Measurements from ENCODE around the gene SH3BP2.

The SH3BP2 gene

GRCh38 chr4:2790583-2791517 lies 2.0 kb upstream of the SH3BP2 start:
- no peak for DNase-seq

- no peak for DNase-seq
These were observed 1.1 kb upstream of the SH3BP2 start for GRCh38 chr4:2791518-2792395.

- DNase-seq, result no peak
These were observed 532 bp upstream of the SH3BP2 start for GRCh38 chr4:2792396-2792710.

GRCh38 chr4:2793586-2794485 lies 951 bp downstream of the SH3BP2 start:
- DNase-seq, result peak in 1 of 51 donors; percentile 39

- peak in 18 of 51 donors; percentile 17 to 57 (median 50) for DNase-seq
These were observed 1.8 kb downstream of the SH3BP2 start for GRCh38 chr4:2794486-2795299.

GRCh38 chr4:2795300-2795892 lies 2.5 kb downstream of the SH3BP2 start:
- no peak for DNase-seq

- peak in 6 of 51 donors; percentile 33 to 76 (median 54) for DNase-seq
These were observed 3.3 kb downstream of the SH3BP2 start for GRCh38 chr4:2795893-2796848.

GRCh38 chr4:2796849-2797544 lies 4.1 kb downstream of the SH3BP2 start:
- DNase-seq, result no peak

- DNase-seq, result no peak
These were observed 4.8 kb downstream of the SH3BP2 start for GRCh38 chr4:2797545-2798305.

- DNase-seq, result peak in 23 of 51 donors; percentile 17 to 69 (median 51)
These were observed 5.7 kb downstream of the SH3BP2 start for GRCh38 chr4:2798399-2799223.

GRCh38 chr4:2799224-2799911 lies 6.5 kb downstream of the SH3BP2 start:
- no peak for DNase-seq

- peak in 13 of 51 donors; percentile 40 to 73 (median 56) for DNase-seq
These were observed 7.2 kb downstream of the SH3BP2 start for GRCh38 chr4:2799971-2800690.

- DNase-seq, result peak in 47 of 51 donors; percentile 31 to 94 (median 81)
These were observed 8.1 kb downstream of the SH3BP2 start for GRCh38 chr4:2800691-2801596.

Measured in hypothalamus (tissue), 51 donors.